ENCODE measurements around the gene NIPAL3.

DNA sequence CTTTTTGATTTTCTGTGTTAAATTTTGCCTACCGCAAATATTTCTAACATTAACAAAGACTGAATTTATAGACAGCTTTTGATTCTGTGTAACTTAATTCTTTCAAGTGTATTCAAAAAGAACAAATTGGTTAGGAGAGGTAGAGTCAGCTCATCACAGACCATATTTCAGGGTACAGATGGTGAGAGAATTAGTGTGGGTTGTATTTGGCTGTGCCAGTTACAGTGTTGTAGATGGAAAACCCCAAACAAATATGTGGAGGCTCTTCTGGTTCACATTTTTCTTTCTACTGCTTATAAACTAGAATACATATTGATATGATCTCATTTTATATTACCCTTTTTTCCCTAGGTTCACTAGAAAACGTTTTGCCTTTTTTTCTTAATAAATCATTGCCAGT lies 98.1 kb downstream of the NIPAL3 start:
- TF ChIP-seq POLR2A (IDR thresholded peaks at IDR 0.05; ENCODE audit: low read depth, low read length) (no peak), TAF1 (IDR thresholded peaks at IDR 0.05; ENCODE audit: low read depth, low read length) (no peak), POLR2AphosphoS5 (IDR thresholded peaks at IDR 0.05; ENCODE audit: low read depth, low read length) (no peak)

All from GM12891 (cell line).